HepG2 (cell line): ENCODE data around the gene PRSS8. TPM values are rescaled to one million over a fixed set of nuclear protein-coding genes. Genes with fewer than 3 reads are reported as not detected.
A peak's percentile ranks its signal among the peaks of the same experiment; 100 is the strongest.

Experiments used
- ZBTB40 ChIP-seq, 2 experiments: fragments of 450-650 bp in 1 of 2; sonication (generic) in 1 of 2; formaldehyde crosslinking in 1 of 2; IDR thresholded peaks; 2 replicates each; pipeline versions ENCODE4 v1.6.1 to v1.8.0; 2016 to 2022; ENCODE audit warnings: antibody characterized with exemption in 1 of 2, mild to moderate bottlenecking in 1 of 2, missing genetic modification reagents in 1 of 2
- ZNF747 ChIP-seq: sonication (generic); formaldehyde crosslinking; IDR thresholded peaks from 2 replicates; pipeline ENCODE4 v1.8.1; 2023; ENCODE audit warnings: missing genetic modification reagents, mild to moderate bottlenecking, borderline replicate concordance
- polyA plus RNA-seq, 8 experiments: library from polyadenylated mRNA; depleted of rRNA in 3 of 8; stranded (reverse) in 7 of 8; unstranded in 1 of 8; fragments of >200 nt; fragmentation: Illumina TruSeq in 4 of 8; extraction: Trizol in 4 of 8; gene quantifications; 2 replicates each; pipeline versions ENCODE4 v1.2.1 to v1.2.3, GENCODE V29; 2011 to 2016; ENCODE audit warnings: low read depth in 4 of 8, missing spikeins in 1 of 8, mixed read lengths in 1 of 8; ENCODE audit not compliant: insufficient read depth in 1 of 8
- total RNA-seq, 5 experiments: library from RNA; depleted of rRNA; stranded (reverse); fragments of >200 nt; fragmentation: Illumina TruSeq; extraction: Trizol; gene quantifications; 2 replicates each; pipeline ENCODE4 v1.2.3, GENCODE V29; 2016; ENCODE audit warnings: low read depth in 1 of 5

The PRSS8 gene
- total and polyA plus RNA-seq, 2 of the 13 experiments (the other 11 are each of a cell fraction or from before 2014, with no cell fraction given): 2.6 to 7.2 TPM

GRCh38 chr16:31109622-31110021 lies 25.9 kb downstream of the PRSS8 start (continued):
- TF ChIP-seq ZBTB40 (IDR thresholded peaks at IDR 0.05) (no peak), ZBTB40 (CRISPR knock-in tag; IDR thresholded peaks at IDR 0.05) (0 out of 2 replicates have a peak, but pooled peaks have one; percentile 23), ZNF747 (CRISPR knock-in tag) (no peak)
